ENCODE results near the gene ITIH1. TPM values are rescaled to one million over a fixed set of nuclear protein-coding genes. Genes with fewer than 3 reads are reported as not detected.
"Not testable (repeated sequence)": the region's sequence is repeated elsewhere in the genome, so short reads cannot be mapped to it uniquely, and the experiment has no call there.

ITIH1 gene
- total and polyA plus RNA-seq, 12 donors = 0.13 TPM; not detected in 11

- Histone ChIP-seq H3K27ac (no peak overlapping the region), H3K36me3 (no peaks in the 10 kb centered on the region), H3K9me3 (no peaks in the 10 kb centered on the region), H3K27me3 (no peaks in the 10 kb centered on the region), H3K4me3 (no peak overlapping the region), H3K4me1 (peaks cover 0 to 30% (median 5%) of the 10 kb centered on the region in 9 donors)
- 37 to 49% methylated on average over 6 of the region's 6 CpGs for WGBS, 2 donors
- no peak for TF ChIP-seq CTCF (IDR thresholded peaks at IDR 0.05)
- no peak for ATAC-seq
- intact Hi-C loops (cut with DNase I) = loop anchor here in 3 of 10 donors (5.0 to 10.0 kb wide), 4 partner anchors 57 to 300 kb away; partner anchors contain the start of genes ITIH4 (in 1 of the 3) and STIMATE (in 1 of the 3)
- no peak for DNase-seq
These were observed 2.2 kb upstream of the ITIH1 start for GRCh38 chr3:52774901-52775864.

GRCh38 chr3:52775877-52776276, 1.5 kb upstream of the ITIH1 start:
- H3K4me1 ChIP-seq = peaks cover 0 to 27% (median 5%) of the 10 kb centered on the region in 9 donors
- no peak overlapping the region for H3K27ac ChIP-seq
- no peaks in the 10 kb centered on the region for H3K27me3 ChIP-seq
- no peak overlapping the region for H3K4me3 ChIP-seq
- ATAC-seq = no peak
- no peak for TF ChIP-seq CTCF (IDR thresholded peaks at IDR 0.05)
- intact Hi-C loops (cut with DNase I) = loop anchor here in 2 of 10 donors (10.0 kb wide), 2 partner anchors 119 to 299 kb away; partner anchors contain the start of gene STIMATE (in 1 of the 2)
- DNase-seq = no peak
- no peaks in the 10 kb centered on the region for H3K36me3 ChIP-seq
- no peaks in the 10 kb centered on the region for H3K9me3 ChIP-seq
- whole genome bisulfite sequencing, 2 donors = 55% methylated on average over 8 of the region's 8 CpGs

- H3K27me3 ChIP-seq, H3K27ac ChIP-seq, H3K4me3 ChIP-seq, ATAC-seq, DNase-seq, H3K9me3 ChIP-seq, H3K36me3 ChIP-seq: not testable (repeated sequence)
- peaks cover 0 to 22% (median 1%) of the 10 kb centered on the region in 9 donors for H3K4me1 ChIP-seq
- intact Hi-C loops (cut with DNase I) = loop anchor here in 2 of 10 donors (10.0 kb wide), 2 partner anchors 118 to 298 kb away; partner anchors contain the start of gene STIMATE (in 1 of the 2)
- WGBS, 2 donors = 83 to 88% methylated on average over 6 of the region's 6 CpGs
These were observed 913 bp upstream of the ITIH1 start for GRCh38 chr3:52776486-52776885.

GRCh38 chr3:52777959-52778805, 783 bp downstream of the ITIH1 start:
- no peak for ATAC-seq
- intact Hi-C loops (cut with DNase I) = loop anchor here in 2 of 10 donors (10.0 kb wide), 2 partner anchors 117 to 297 kb away; partner anchors contain the start of gene STIMATE (in 1 of the 2)
- H3K27me3 ChIP-seq = peaks cover 0 to 8% (median 0%) of the 10 kb centered on the region in 7 donors
- H3K4me3 ChIP-seq = no peak overlapping the region
- no peak for TF ChIP-seq CTCF (IDR thresholded peaks at IDR 0.05)
- H3K36me3 ChIP-seq = no peaks in the 10 kb centered on the region
- H3K4me1 ChIP-seq = peaks cover 0 to 19% (median 0%) of the 10 kb centered on the region in 9 donors
- H3K9me3 ChIP-seq = no peaks in the 10 kb centered on the region
- 68 to 70% methylated on average over 17 of the region's 17 CpGs for WGBS, 2 donors
- no peak for DNase-seq
- H3K27ac ChIP-seq = no peak overlapping the region

All from heart right ventricle (tissue), 16 donors.